Activated naive CD8-positive, alpha-beta T cell (primary cell): ENCODE results near the gene PTPN12.

Experiments
- H3K27ac Mint-ChIP-seq: one replicate; pipeline ENCODE4 v1.8.0; 2021; ENCODE audit warnings: mixed read lengths
- H3K27me3 Mint-ChIP-seq: one replicate; pipeline ENCODE4 v1.8.0; 2021; ENCODE audit warnings: mixed read lengths
- H3K36me3 Mint-ChIP-seq: one replicate; pipeline ENCODE4 v1.8.0; 2021; ENCODE audit warnings: mixed read lengths
- H3K4me1 Mint-ChIP-seq: one replicate; pipeline ENCODE4 v1.8.0; 2021; ENCODE audit warnings: low read depth, mixed read lengths
- H3K4me3 Mint-ChIP-seq: one replicate; pipeline ENCODE4 v1.8.0; 2021; ENCODE audit warnings: mild to moderate bottlenecking, mixed read lengths
- H3K9me3 Mint-ChIP-seq: one replicate; pipeline ENCODE4 v1.8.0; 2021; ENCODE audit warnings: low read depth, mixed read lengths

The PTPN12 gene

DNA sequence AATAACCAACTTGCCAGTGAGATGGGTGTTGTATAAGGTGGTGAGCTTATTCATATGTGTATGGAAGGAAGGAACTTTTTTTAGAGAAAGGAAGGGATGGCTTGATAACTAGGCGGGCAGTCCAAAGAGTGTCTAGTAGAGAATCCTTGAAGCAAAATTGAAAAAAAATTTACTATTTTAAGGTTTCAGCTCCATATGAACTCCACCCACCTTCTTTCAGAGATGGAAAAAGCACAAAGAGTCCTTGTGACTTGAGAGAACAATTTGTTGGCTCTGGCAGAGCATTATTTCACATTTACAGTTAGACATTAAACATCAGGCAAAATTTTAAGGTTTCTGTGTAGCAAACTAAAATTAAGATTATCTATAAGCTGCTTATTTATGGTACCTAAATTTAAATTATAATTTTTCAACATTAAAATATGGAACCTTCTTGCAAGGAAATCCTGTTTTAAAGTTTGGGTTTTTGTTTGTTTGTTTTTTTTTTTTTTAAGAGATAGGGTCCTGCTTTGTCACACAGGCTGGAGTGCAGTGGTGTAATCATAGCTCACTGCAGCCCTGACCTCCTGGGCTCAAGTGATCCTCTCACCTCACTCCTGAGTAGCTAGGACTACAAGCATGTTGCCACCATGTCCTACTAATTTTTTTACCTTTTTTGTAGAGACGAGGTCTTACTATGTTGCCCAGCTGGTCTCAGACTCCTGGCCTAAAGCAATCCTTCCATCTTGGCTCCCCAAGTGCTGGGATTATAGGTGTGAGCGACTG is 12.2 kb downstream of the PTPN12 start:
- H3K27me3 Mint-ChIP-seq, result no peaks in the 10 kb centered on the region
- H3K4me1 Mint-ChIP-seq, result peaks cover 13% of the 10 kb centered on the region
- no peak overlapping the region for H3K27ac Mint-ChIP-seq
- H3K36me3 Mint-ChIP-seq, result peaks cover 8% of the 10 kb centered on the region
- H3K9me3 Mint-ChIP-seq, result no peaks in the 10 kb centered on the region
- H3K4me3 Mint-ChIP-seq, result no peak overlapping the region

DNA sequence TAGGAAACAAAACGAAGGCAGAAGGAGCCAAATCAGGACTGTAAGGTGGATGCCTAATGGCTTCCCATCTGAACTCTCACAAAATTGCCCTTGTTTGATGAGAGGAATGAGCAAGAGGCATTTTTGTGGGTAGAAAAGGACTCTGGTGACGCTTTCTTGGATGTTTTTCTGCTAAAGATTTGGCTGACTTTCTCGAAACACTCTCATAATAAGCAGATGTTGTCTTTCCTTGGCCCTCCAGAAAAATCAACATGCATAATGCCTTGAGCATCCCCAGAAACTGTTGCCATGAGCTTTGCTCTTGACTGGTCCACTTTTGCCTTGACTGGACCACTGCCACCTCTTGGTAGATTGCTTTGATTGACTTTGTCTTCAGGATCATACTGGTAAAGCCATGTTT is 13.5 kb downstream of the PTPN12 start:
- Mint-ChIP-seq H3K4me3 (no peak overlapping the region), H3K36me3 (peaks cover 12% of the 10 kb centered on the region), H3K9me3 (no peaks in the 10 kb centered on the region), H3K27me3 (no peaks in the 10 kb centered on the region), H3K27ac (no peak overlapping the region), H3K4me1 (peaks cover 8% of the 10 kb centered on the region)

DNA sequence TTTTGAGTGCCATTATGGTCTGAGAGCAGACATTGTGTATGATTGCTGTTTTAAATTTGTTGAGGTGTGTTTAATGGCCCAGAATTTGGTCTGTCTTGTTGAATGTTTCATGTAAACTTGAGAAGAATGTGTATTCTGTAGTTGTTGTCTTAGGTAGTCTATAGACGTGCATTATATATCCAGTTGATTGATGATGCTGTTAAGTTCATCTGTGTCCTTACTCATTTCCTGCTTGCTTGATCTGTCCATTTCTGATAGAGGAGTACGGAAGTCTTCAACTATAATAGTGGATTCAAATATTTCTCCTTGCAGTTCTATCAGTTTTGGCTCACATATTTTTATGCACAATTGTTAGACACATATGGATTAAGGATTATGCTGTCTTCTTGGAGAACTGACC is 16.0 kb downstream of the PTPN12 start:
- Mint-ChIP-seq H3K9me3 (no peaks in the 10 kb centered on the region), H3K27ac (no peak overlapping the region), H3K4me1 (peaks cover 3% of the 10 kb centered on the region), H3K36me3 (peaks cover 12% of the 10 kb centered on the region), H3K27me3 (no peaks in the 10 kb centered on the region), H3K4me3 (no peak overlapping the region)

DNA sequence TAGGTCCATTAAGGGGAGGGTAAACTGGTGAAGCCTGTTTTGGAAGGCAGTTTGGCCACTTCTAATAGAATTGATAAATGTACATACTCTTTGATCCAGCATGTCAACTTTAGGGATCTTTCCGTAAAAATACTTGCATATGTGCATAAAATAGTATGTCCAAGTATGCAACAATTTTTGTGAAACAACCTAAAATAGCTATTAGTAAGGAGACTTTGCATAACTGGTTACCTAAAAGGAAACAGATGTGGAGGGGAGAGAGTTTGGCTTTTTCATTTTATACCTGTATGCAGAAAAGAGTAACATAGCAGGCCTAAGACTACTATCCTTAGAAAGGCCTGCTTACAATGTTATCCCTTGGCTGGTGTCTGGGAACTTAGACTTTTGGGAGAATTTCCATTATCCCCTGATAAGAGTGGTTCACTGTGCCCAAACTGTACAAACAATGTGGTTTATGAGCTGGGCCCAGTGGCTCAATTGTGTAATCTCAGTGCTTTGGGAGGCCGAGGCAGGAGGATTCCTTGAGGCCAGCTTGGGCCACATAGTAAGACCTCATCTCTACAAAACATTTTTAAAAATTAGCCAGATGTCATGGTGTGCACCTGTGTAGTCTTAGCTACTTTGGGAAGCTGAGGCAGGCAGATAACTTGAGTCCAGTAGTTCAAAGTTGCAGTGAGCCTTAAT is 21.3 kb downstream of the PTPN12 start:
- H3K36me3 Mint-ChIP-seq, result peaks cover 7% of the 10 kb centered on the region
- no peaks in the 10 kb centered on the region for H3K27me3 Mint-ChIP-seq
- H3K4me1 Mint-ChIP-seq, result peaks cover 5% of the 10 kb centered on the region
- no peak overlapping the region for H3K4me3 Mint-ChIP-seq
- no peak overlapping the region for H3K27ac Mint-ChIP-seq
- H3K9me3 Mint-ChIP-seq, result no peaks in the 10 kb centered on the region

DNA sequence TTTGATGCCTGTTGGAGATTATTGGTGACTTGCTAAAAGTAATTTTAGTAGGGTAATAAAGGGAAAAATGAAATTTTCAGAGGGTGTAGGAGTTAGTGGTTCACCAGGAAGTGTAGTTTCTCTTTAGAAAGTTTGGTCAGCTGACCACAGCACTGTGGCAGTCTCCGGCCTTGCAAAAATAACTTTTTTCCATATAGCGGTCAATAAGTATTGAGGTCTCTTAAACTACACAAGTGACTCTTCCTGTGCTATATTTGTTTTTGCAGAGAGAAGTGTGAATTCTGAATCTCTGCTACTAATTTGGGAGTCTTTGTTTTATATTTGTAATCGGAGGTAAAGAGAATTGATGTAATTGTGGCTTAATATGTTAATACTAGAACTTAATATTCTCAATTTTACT is 24.3 kb downstream of the PTPN12 start:
- peaks cover 5% of the 10 kb centered on the region for H3K4me1 Mint-ChIP-seq
- H3K27ac Mint-ChIP-seq, result no peak overlapping the region

DNA sequence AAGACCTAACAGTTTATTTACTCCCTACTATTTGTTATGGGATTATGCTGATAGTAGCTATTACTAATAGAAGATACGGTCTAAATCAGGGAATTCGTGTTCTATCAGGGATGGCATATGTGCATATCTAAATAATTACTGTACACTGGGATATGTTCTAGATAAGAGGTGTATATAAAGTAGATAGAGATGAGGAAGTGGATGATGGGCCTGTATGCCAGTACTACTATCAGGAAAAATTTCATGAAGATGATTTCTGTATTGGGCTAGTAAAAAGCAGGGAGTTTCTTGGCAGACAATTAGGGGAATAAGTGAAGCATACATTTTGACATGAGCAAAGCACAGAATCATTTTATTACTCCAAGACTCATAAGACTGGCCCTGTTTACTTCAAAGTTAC is 26.2 kb downstream of the PTPN12 start:
- Mint-ChIP-seq H3K4me3 (no peak overlapping the region), H3K4me1 (peaks cover 5% of the 10 kb centered on the region)

More for the DNA sequence above, 24.3 kb downstream of the PTPN12 start:
- Mint-ChIP-seq H3K36me3 (peaks cover 8% of the 10 kb centered on the region), H3K27me3 (no peaks in the 10 kb centered on the region), H3K4me3 (no peak overlapping the region), H3K9me3 (no peaks in the 10 kb centered on the region)

DNA sequence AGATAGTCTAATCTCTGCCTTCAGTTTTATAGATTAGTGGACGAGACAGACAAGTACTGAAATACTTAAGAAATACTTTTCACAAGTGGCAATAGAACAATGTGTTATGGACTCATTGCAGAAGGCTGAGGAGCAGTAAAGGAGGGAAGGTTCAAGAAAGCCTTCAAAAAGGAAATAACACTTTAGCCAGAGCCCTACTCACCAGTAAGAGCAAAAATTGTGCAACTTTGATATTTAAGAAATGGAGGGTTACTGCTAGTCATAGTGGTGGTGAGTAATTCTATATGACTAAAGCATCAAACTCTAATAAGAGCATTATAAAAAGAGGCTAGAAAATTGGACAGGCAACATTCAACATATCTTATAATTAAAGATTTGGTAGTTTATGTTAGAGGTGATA is 28.8 kb downstream of the PTPN12 start:
- Mint-ChIP-seq H3K27ac (no peak overlapping the region), H3K36me3 (peaks cover 5% of the 10 kb centered on the region), H3K27me3 (no peaks in the 10 kb centered on the region), H3K4me1 (peaks cover 6% of the 10 kb centered on the region), H3K9me3 (no peaks in the 10 kb centered on the region), H3K4me3 (no peak overlapping the region)

More for the DNA sequence above, 26.2 kb downstream of the PTPN12 start:
- H3K9me3 Mint-ChIP-seq, result no peaks in the 10 kb centered on the region
- H3K36me3 Mint-ChIP-seq, result peaks cover 5% of the 10 kb centered on the region
- no peaks in the 10 kb centered on the region for H3K27me3 Mint-ChIP-seq
- H3K27ac Mint-ChIP-seq, result no peak overlapping the region

DNA sequence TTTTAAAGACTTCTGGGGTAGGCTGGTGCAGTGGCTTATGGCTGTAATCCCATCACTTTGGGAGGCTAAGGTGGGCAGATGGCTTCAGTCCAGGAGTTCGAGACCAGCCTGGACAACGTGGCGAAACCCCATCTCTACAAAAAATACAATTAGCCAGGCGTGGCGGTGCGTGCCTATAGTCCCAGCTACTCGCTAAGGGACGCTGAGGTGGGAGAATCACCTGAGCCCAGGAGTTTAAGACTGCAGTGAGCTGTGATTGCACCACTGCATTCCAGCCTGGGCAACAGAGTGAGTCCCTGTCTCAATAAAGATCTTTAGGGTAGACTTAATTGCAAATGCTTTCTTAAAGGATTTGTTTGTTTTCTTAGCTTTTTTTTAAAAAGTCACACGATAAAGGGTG is 29.3 kb downstream of the PTPN12 start:
- Mint-ChIP-seq H3K4me3 (no peak overlapping the region), H3K9me3 (no peaks in the 10 kb centered on the region), H3K27ac (no peak overlapping the region), H3K36me3 (peaks cover 5% of the 10 kb centered on the region), H3K4me1 (peaks cover 3% of the 10 kb centered on the region), H3K27me3 (no peaks in the 10 kb centered on the region)

DNA sequence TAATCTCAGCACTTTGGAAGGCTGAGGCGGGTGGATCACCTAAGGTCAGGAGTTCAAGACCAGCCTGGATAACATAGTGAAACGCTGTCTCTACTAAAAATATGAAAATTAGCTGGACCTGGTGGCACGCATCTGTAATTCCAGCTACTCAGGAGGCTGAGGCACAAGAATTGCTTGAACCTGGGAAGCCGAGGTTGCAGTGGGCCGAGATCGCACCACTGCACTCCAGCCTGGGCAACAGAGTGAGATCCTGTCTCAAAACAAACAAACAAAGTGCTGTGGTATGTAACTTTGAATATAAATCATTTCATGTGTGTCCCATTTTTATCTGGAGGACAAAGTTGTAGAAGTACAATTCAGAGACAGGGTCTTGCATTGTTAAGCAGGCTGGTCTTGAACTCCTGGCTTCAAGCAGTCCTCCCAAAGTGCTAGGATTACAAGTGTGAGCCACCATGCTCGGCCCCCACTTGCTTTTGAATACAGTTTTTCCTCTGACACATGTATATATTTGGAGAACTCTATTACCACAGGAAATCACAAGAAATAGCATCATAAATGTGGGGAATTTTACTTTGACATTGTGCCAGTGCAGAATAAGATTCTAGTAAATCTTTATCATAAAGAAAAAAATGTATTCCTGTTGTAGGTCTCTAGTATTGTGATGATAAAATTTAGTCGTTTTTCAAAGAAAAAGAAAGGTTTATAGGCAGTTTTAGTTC is 32.6 kb downstream of the PTPN12 start:
- no peaks in the 10 kb centered on the region for H3K9me3 Mint-ChIP-seq
- H3K36me3 Mint-ChIP-seq, result peaks cover 15% of the 10 kb centered on the region
- H3K4me3 Mint-ChIP-seq, result no peak overlapping the region
- no peaks in the 10 kb centered on the region for H3K27me3 Mint-ChIP-seq
- H3K27ac Mint-ChIP-seq, result no peak overlapping the region
- H3K4me1 Mint-ChIP-seq, result peaks cover 1% of the 10 kb centered on the region

DNA sequence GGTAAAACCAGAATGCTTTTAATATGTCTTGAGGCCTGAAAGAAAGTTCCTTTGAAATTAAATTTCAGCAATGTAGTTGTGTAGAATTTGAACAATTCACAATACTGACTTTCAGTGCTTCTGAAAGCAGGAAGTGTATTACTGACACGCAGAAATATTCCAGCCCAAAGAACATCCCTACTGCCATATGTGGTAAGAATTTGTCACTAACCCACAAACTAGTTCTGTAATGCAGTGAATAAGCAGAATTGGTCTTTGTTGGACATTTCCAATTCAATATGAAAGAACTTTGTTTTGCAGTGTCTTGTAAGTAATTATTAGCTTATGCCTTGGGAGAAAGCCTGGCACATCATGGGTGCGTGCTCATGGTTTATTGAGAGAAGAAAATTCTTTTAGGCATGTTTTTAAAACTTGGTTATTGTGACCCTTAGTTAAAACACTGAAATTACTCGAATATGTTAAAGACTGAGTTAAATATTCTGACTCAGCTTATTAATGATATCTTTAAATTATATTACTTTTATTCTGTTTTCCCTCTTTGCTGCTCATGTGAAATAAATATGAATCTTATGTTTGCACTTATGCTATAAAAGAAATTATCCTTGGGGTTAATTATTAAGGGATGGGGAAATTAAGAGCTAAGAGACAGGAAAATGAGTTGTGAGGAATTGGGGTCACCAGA is 33.4 kb downstream of the PTPN12 start:
- Mint-ChIP-seq H3K27ac (no peak overlapping the region), H3K36me3 (peaks cover 10% of the 10 kb centered on the region), H3K4me1 (peaks cover 1% of the 10 kb centered on the region)

DNA sequence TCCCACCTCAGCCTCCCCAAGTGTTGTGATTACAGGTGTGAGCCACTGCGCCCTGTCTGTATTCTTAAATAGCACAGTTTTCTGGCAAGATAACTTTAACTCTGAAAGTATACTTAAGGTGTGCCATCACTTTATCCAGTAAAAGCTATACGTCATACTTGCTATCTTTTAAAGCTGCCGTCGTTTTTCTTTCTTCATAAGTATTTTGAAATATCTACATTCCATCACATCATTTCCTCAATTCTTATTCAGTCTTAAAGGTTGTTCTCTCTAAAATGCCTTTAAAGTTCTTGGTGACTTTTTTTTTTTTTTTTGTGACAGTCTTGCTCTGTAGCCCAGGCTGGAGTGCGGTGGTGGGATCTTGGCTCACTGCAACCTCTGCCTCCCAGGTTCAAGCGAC is 34.7 kb downstream of the PTPN12 start:
- Mint-ChIP-seq H3K9me3 (no peaks in the 10 kb centered on the region), H3K27me3 (no peaks in the 10 kb centered on the region), H3K4me3 (no peak overlapping the region), H3K4me1 (peaks cover 1% of the 10 kb centered on the region), H3K27ac (no peak overlapping the region), H3K36me3 (peaks cover 10% of the 10 kb centered on the region)

More for the DNA sequence above, 33.4 kb downstream of the PTPN12 start:
- no peak overlapping the region for H3K4me3 Mint-ChIP-seq
- no peaks in the 10 kb centered on the region for H3K9me3 Mint-ChIP-seq
- no peaks in the 10 kb centered on the region for H3K27me3 Mint-ChIP-seq

DNA sequence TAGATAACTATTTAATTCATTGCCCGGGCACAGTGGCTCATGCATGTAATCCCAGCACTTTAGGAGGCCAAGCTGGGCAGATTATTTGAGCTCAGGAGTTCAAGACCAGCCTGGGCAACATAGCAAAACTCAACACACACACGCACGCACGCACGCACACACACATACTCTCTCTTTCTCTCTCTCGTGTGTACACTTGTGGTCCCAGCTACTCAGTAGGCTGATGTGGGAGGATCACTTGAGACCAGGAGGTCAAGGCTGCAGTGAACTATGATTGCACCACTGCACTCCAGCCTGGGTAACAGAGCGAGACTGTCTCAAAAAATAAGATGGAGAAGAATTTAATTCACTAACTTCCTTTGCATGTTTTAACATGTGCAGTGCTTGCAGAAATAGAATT is 38.1 kb downstream of the PTPN12 start:
- peaks cover under 1% of the 10 kb centered on the region for H3K4me1 Mint-ChIP-seq
- no peaks in the 10 kb centered on the region for H3K9me3 Mint-ChIP-seq
- no peak overlapping the region for H3K4me3 Mint-ChIP-seq
- no peaks in the 10 kb centered on the region for H3K27me3 Mint-ChIP-seq
- peaks cover 10% of the 10 kb centered on the region for H3K36me3 Mint-ChIP-seq
- H3K27ac Mint-ChIP-seq, result no peak overlapping the region

DNA sequence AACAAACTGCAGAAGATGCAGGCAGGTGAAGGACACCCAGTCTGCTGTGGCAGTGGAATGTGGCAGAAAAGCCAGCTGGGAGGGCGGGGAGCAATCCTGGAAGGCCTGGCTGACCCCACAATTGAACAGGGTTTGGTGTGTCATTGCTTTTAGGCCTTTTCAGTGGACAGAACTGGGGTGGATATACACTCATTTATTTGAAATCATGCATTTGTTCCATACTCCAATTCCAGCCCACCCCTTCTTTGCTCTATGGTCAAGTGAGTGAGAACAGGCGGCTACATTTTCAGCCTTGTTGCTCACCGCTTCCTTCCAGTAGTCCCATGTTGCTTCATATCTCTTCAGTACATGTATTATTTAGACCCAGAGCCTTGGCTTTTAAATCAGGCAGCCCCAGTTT is 39.8 kb downstream of the PTPN12 start:
- Mint-ChIP-seq H3K4me1 (no peaks in the 10 kb centered on the region), H3K9me3 (no peaks in the 10 kb centered on the region), H3K36me3 (peaks cover 14% of the 10 kb centered on the region), H3K4me3 (no peak overlapping the region), H3K27ac (no peak overlapping the region), H3K27me3 (no peaks in the 10 kb centered on the region)

DNA sequence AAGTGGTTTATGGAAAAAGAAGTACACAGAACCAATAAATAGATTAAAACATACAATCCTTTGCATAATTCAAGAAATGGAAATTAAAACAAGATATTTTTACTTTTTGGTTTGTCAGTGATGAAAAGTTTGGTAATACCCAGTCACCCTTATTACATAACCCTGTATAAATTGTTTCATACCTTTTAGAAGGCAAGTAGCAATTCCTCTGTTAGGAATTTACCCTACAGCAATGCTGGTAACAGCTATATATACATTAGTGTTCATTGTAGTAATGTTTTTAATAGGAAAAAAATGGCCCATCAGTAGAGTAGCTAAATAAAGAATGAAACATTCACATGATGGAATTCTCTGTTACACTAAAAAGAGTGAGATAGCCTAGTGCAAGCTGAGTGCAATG is 42.7 kb downstream of the PTPN12 start:
- Mint-ChIP-seq H3K36me3 (peaks cover 8% of the 10 kb centered on the region), H3K27me3 (no peaks in the 10 kb centered on the region), H3K4me1 (no peaks in the 10 kb centered on the region), H3K4me3 (no peak overlapping the region), H3K27ac (no peak overlapping the region), H3K9me3 (no peaks in the 10 kb centered on the region)
